ENCODE results near the gene MOGAT3.

Gene MOGAT3

DNA sequence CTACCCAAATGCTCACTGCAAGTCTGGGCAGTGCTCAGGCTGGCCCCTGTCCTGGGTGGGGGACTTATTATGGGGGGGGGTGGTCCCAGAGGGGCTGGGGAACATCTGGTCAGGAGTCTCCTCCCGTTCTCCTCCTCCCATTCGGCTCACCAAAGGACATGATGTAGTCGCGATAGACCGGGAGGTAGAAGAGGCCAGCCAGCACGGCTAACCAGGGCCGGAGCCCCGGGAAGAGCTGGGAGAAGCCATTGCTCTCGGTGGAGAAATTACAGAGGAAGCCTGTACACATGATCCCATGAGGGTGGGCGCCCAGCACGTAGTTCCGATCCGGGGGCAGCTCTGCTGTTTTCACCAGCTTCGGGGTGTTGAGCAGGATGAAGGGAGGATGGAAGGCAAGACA, 2.4 kb downstream of the MOGAT3 start:
- Histone ChIP-seq H3K4me3 (ENCODE audit: low read length) (no peak overlapping the region), H3K27me3 (ENCODE audit: insufficient read depth, low read length, poor library complexity) (no peaks in the 10 kb centered on the region), H2AK5ac (ENCODE audit: low read length) (no peak overlapping the region), H3K9ac (ENCODE audit: low read length) (no peak overlapping the region), H4K5ac (ENCODE audit: low read length) (no peak overlapping the region), H3K18ac (ENCODE audit: low read length) (no peak overlapping the region), H3K23ac (ENCODE audit: low read length) (no peak overlapping the region), H3K79me2 (ENCODE audit: control insufficient read depth, insufficient read depth, low read length) (no peaks in the 10 kb centered on the region), H3K79me1 (ENCODE audit: low read length) (no peaks in the 10 kb centered on the region), H3K27ac (ENCODE audit: low read depth, low read length) (no peak overlapping the region), H2BK120ac (ENCODE audit: low read depth, low read length) (no peak overlapping the region), H4K8ac (ENCODE audit: low read depth, low read length) (no peak overlapping the region), H2BK15ac (replicated peaks; ENCODE audit: low read depth) (no peak overlapping the region), H3K4ac (ENCODE audit: low read depth, low read length) (no peak overlapping the region), H3K4me1 (ENCODE audit: control insufficient read depth, low read depth, low read length) (no peaks in the 10 kb centered on the region), H3K36me3 (ENCODE audit: control insufficient read depth, insufficient read depth, low read length) (no peaks in the 10 kb centered on the region), H3K56ac (ENCODE audit: low read length) (no peak overlapping the region), H3K4me2 (ENCODE audit: low read length) (no peak overlapping the region), H2BK5ac (ENCODE audit: low read length) (no peak overlapping the region)
- WGBS (ENCODE audit: extremely low coverage, insufficient coverage, low lambda C conversion rate): no CpG with 5 or more reads among the region's 14 CpGs
- DNase-seq: no peak

DNA sequence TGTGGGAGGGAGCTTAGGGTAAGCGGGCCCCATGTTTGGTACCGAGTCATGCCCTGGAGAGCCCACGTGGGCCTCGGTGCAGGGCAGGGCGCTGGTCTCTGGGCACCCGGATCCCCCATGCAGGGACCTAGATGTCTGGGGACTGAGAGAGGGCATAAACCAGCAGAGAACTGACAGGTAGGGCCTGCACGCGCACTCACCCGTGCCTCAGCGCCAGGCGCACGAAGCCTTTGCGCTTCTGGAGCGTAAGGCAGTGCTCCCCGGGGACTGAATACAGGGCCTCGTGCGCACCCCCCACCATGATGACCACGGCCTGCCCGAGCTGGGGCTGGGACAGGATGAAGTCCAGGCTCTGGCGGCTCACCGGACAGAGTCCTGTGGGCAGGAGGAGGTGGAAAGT, 2.8 kb downstream of the MOGAT3 start:
- Histone ChIP-seq H2BK120ac (ENCODE audit: low read depth, low read length) (no peak overlapping the region), H2BK5ac (ENCODE audit: low read length) (no peak overlapping the region), H3K4me3 (ENCODE audit: low read length) (no peak overlapping the region), H3K79me2 (ENCODE audit: control insufficient read depth, insufficient read depth, low read length) (no peaks in the 10 kb centered on the region), H2BK15ac (replicated peaks; ENCODE audit: low read depth) (no peak overlapping the region), H3K36me3 (ENCODE audit: control insufficient read depth, insufficient read depth, low read length) (no peaks in the 10 kb centered on the region), H4K5ac (ENCODE audit: low read length) (no peak overlapping the region), H3K79me1 (ENCODE audit: low read length) (no peaks in the 10 kb centered on the region), H3K4me2 (ENCODE audit: low read length) (no peak overlapping the region), H3K4me1 (ENCODE audit: control insufficient read depth, low read depth, low read length) (no peaks in the 10 kb centered on the region), H3K18ac (ENCODE audit: low read length) (no peak overlapping the region), H4K8ac (ENCODE audit: low read depth, low read length) (no peak overlapping the region), H3K9ac (ENCODE audit: low read length) (no peak overlapping the region), H3K27ac (ENCODE audit: low read depth, low read length) (no peak overlapping the region), H3K4ac (ENCODE audit: low read depth, low read length) (no peak overlapping the region), H2AK5ac (ENCODE audit: low read length) (no peak overlapping the region), H3K56ac (ENCODE audit: low read length) (no peak overlapping the region), H3K23ac (ENCODE audit: low read length) (no peak overlapping the region), H3K27me3 (ENCODE audit: insufficient read depth, low read length, poor library complexity) (no peaks in the 10 kb centered on the region)
- no CpG with 5 or more reads among the region's 21 CpGs for WGBS (ENCODE audit: extremely low coverage, insufficient coverage, low lambda C conversion rate)
- no peak for DNase-seq

DNA sequence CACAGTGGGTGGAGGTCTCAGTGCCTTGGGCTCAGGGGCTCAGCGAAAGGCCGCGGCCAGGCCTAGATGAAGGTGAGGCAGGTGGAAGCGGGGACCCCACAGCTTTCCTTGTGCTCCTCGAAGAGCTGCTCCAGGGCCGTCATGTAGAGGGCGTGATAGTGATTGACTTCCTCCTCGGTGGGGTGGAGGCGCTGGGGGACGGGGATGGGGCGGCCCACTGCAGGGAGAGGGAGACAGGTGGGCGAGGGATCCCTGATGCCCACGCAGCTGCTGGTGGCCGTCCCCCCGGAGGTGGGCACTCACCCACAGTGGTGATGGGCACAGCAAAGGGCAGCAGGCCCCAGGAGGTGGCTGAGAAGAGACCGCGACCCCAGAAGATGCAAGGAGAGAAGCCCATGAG, 5.0 kb downstream of the MOGAT3 start:
- Histone ChIP-seq H3K79me2 (ENCODE audit: control insufficient read depth, insufficient read depth, low read length) (no peaks in the 10 kb centered on the region), H3K27ac (ENCODE audit: low read depth, low read length) (no peak overlapping the region), H3K4me3 (ENCODE audit: low read length) (no peak overlapping the region), H3K56ac (ENCODE audit: low read length) (no peak overlapping the region), H2BK5ac (ENCODE audit: low read length) (no peak overlapping the region), H2AK5ac (ENCODE audit: low read length) (no peak overlapping the region), H4K5ac (ENCODE audit: low read length) (no peak overlapping the region), H3K18ac (ENCODE audit: low read length) (no peak overlapping the region), H2BK15ac (replicated peaks; ENCODE audit: low read depth) (no peak overlapping the region), H3K4me1 (ENCODE audit: control insufficient read depth, low read depth, low read length) (no peaks in the 10 kb centered on the region), H3K36me3 (ENCODE audit: control insufficient read depth, insufficient read depth, low read length) (no peaks in the 10 kb centered on the region), H3K4me2 (ENCODE audit: low read length) (no peak overlapping the region), H3K23ac (ENCODE audit: low read length) (no peak overlapping the region), H3K9ac (ENCODE audit: low read length) (no peak overlapping the region), H4K8ac (ENCODE audit: low read depth, low read length) (no peak overlapping the region), H3K79me1 (ENCODE audit: low read length) (no peaks in the 10 kb centered on the region), H3K4ac (ENCODE audit: low read depth, low read length) (no peak overlapping the region), H3K27me3 (ENCODE audit: insufficient read depth, low read length, poor library complexity) (no peaks in the 10 kb centered on the region), H2BK120ac (ENCODE audit: low read depth, low read length) (no peak overlapping the region)
- WGBS (ENCODE audit: extremely low coverage, insufficient coverage, low lambda C conversion rate): no CpG with 5 or more reads among the region's 17 CpGs
- DNase-seq: no peak

DNA sequence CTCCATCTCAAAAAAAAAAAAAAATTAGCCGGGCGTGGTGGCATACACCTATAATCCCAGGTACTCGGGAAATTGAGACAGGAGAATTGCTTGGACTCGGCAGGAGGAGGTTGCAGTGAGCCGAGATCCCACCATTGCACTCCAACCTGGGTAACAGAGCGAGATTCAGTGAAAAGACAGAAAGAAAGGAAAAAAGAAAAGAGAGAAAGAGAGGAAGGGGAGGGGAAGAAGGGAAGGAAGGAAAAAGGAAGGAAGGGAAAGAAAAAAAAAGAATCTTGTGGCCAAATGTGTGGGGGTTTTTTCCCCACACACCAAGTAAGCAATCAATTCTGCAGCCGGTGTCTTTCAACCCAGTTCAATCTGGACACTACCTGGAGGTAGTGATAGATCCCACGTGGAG, 11.7 kb downstream of the MOGAT3 start:
- Histone ChIP-seq H3K4me1 (ENCODE audit: control insufficient read depth, low read depth, low read length) (no peaks in the 10 kb centered on the region), H3K23ac (ENCODE audit: low read length) (no peak overlapping the region), H4K8ac (ENCODE audit: low read depth, low read length) (no peak overlapping the region), H3K79me2 (ENCODE audit: control insufficient read depth, insufficient read depth, low read length) (no peaks in the 10 kb centered on the region), H3K36me3 (ENCODE audit: control insufficient read depth, insufficient read depth, low read length) (no peaks in the 10 kb centered on the region), H3K9ac (ENCODE audit: low read length) (no peak overlapping the region), H3K56ac (ENCODE audit: low read length) (no peak overlapping the region), H2BK15ac (replicated peaks; ENCODE audit: low read depth) (no peak overlapping the region), H3K79me1 (ENCODE audit: low read length) (no peaks in the 10 kb centered on the region), H3K27me3 (ENCODE audit: insufficient read depth, low read length, poor library complexity) (no peaks in the 10 kb centered on the region), H3K27ac (ENCODE audit: low read depth, low read length) (no peak overlapping the region), H3K4me3 (ENCODE audit: low read length) (no peak overlapping the region), H3K4me2 (ENCODE audit: low read length) (no peak overlapping the region), H2BK120ac (ENCODE audit: low read depth, low read length) (no peak overlapping the region), H4K5ac (ENCODE audit: low read length) (no peak overlapping the region), H3K4ac (ENCODE audit: low read depth, low read length) (no peak overlapping the region), H3K18ac (ENCODE audit: low read length) (no peak overlapping the region), H2AK5ac (ENCODE audit: low read length) (no peak overlapping the region), H2BK5ac (ENCODE audit: low read length) (no peak overlapping the region)
- no CpG with 5 or more reads among the region's 8 CpGs for WGBS (ENCODE audit: extremely low coverage, insufficient coverage, low lambda C conversion rate)
- DNase-seq: no peak

DNA sequence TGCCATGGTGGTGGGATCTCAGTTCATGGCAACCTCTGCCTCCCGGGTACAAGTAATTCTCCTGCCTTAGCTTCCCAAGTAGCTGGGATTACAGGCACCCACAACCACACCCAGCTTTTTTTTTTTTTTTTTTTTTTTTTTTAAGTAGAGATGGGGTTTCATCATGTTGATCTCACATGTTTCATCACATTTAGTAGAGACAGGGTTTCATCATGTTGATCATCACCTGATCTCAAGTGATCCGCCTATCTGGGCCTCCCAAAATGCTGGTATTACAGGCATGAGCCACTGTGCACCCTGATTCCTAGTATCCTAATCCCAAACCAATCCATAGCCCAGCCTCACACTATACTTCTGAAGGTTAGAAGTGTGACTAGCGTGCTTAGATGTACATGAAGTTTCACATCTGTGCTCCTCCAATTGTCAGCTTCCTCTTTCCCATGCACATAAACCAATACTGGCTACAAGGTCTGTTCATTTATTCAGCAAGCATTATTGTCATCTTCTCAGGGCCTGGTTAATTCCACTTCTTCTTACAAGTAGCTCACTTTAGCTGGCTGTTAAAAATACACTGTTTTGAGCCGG, 13.9 kb downstream of the MOGAT3 start:
- Histone ChIP-seq H2BK5ac (ENCODE audit: low read length) (no peak overlapping the region), H3K79me2 (ENCODE audit: control insufficient read depth, insufficient read depth, low read length) (no peaks in the 10 kb centered on the region), H2BK15ac (replicated peaks; ENCODE audit: low read depth) (no peak overlapping the region), H3K23ac (ENCODE audit: low read length) (no peak overlapping the region), H2AK5ac (ENCODE audit: low read length) (no peak overlapping the region), H2BK120ac (ENCODE audit: low read depth, low read length) (no peak overlapping the region), H3K56ac (ENCODE audit: low read length) (no peak overlapping the region), H4K5ac (ENCODE audit: low read length) (no peak overlapping the region), H3K4ac (ENCODE audit: low read depth, low read length) (no peak overlapping the region), H3K36me3 (ENCODE audit: control insufficient read depth, insufficient read depth, low read length) (no peaks in the 10 kb centered on the region), H3K9ac (ENCODE audit: low read length) (no peak overlapping the region), H3K4me3 (ENCODE audit: low read length) (no peak overlapping the region), H3K27me3 (ENCODE audit: insufficient read depth, low read length, poor library complexity) (no peaks in the 10 kb centered on the region), H3K18ac (ENCODE audit: low read length) (no peak overlapping the region), H3K4me1 (ENCODE audit: control insufficient read depth, low read depth, low read length) (peaks cover 2% of the 10 kb centered on the region), H3K27ac (ENCODE audit: low read depth, low read length) (no peak overlapping the region), H3K79me1 (ENCODE audit: low read length) (no peaks in the 10 kb centered on the region), H3K4me2 (ENCODE audit: low read length) (no peak overlapping the region), H4K8ac (ENCODE audit: low read depth, low read length) (no peak overlapping the region)
- no CpG with 5 or more reads among the region's 4 CpGs for WGBS (ENCODE audit: extremely low coverage, insufficient coverage, low lambda C conversion rate)
- DNase-seq: no peak

DNA sequence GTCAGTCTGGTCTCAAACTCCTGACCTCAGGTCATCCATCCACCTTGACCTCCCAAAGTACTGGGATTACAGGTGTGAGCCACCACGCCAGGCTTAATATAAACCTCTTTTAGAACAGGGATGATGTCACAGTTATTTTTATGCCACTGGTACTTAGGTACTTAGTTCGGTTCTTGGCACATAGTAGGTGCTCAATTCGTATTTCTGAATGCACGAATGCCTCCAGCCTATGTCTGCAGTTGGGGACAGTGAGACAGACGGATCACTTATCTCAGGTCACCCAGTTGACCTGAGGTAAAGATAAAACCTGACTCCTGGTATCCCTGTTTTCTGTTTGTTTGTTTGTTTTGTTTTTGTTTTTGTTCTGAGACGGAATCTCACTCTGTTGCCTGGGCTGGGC, 14.6 kb downstream of the MOGAT3 start:
- no peak overlapping the region for H4K5ac ChIP-seq (ENCODE audit: low read length)
- no CpG with 5 or more reads among the region's 6 CpGs for WGBS (ENCODE audit: extremely low coverage, insufficient coverage, low lambda C conversion rate)
- no peaks in the 10 kb centered on the region for H3K36me3 ChIP-seq (ENCODE audit: control insufficient read depth, insufficient read depth, low read length)

More for the DNA sequence above, 14.6 kb downstream of the MOGAT3 start:
- Histone ChIP-seq H2BK15ac (replicated peaks; ENCODE audit: low read depth) (no peak overlapping the region), H3K4me3 (ENCODE audit: low read length) (no peak overlapping the region), H3K79me1 (ENCODE audit: low read length) (no peaks in the 10 kb centered on the region), H4K8ac (ENCODE audit: low read depth, low read length) (no peak overlapping the region), H3K27me3 (ENCODE audit: insufficient read depth, low read length, poor library complexity) (no peaks in the 10 kb centered on the region), H3K4ac (ENCODE audit: low read depth, low read length) (no peak overlapping the region), H2BK120ac (ENCODE audit: low read depth, low read length) (no peak overlapping the region), H2AK5ac (ENCODE audit: low read length) (no peak overlapping the region), H3K9ac (ENCODE audit: low read length) (no peak overlapping the region), H3K4me2 (ENCODE audit: low read length) (no peak overlapping the region), H3K4me1 (ENCODE audit: control insufficient read depth, low read depth, low read length) (peaks cover 2% of the 10 kb centered on the region), H3K18ac (ENCODE audit: low read length) (no peak overlapping the region), H3K27ac (ENCODE audit: low read depth, low read length) (no peak overlapping the region), H3K23ac (ENCODE audit: low read length) (no peak overlapping the region), H3K79me2 (ENCODE audit: control insufficient read depth, insufficient read depth, low read length) (no peaks in the 10 kb centered on the region), H2BK5ac (ENCODE audit: low read length) (no peak overlapping the region), H3K56ac (ENCODE audit: low read length) (no peak overlapping the region)
- DNase-seq: no peak

All from mesendoderm (in vitro differentiated cells).